Measurements from ENCODE around the gene EFCAB13. TPM values are rescaled to one million over a fixed set of nuclear protein-coding genes. Genes with fewer than 3 reads are reported as not detected.

EFCAB13 gene
- total and polyA plus RNA-seq, 2 donors (not counting 1 experiment from before 2014, with no cell fraction given): 1.3 to 9.2 TPM

DNA sequence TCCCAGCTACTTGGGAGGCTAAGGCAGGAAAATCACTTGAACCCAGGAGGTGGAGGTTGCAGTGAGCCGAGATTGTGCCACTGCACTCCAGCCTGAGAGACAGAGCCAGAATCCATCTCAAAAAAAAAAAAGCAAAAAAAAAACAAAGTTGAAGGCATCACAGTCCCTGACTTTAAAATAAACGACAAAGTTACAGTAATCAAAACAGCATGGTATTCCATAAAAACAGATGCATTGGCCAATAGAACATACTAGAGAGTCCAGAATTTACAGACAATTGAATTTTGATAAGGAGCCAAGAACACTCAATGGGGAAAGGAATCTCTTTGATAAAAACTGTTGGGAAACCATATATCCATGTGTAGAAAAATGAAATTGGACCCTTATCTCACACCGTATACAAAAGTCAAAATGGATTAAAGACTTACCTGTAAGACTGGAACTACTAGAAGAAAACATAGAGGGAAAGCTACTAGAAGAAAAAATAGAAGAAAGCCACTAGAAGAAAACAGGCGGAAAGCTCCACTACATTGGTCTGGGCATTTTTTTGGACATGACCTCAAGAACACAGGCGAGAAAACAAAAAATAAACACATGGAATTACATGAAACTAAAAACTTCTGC, 2.8 kb upstream of the EFCAB13 start:
- Histone ChIP-seq H3K4me3 (replicated peaks in 1 of 4; ENCODE audit: control extremely low read depth in 1 of 4, insufficient read depth in 1 of 4, low read depth in 3 of 4, low read length in 4 of 4) (no peak overlapping the region), H4K20me1 (ENCODE audit: control insufficient read depth, extremely low read depth, insufficient read depth, low read length) (no peaks in the 10 kb centered on the region), H3K27ac (ENCODE audit: insufficient read depth, low read length) (no peak overlapping the region), H3K4me1 (ENCODE audit: control insufficient read depth, extremely low read depth, insufficient read depth, low read length) (peaks cover 7% of the 10 kb centered on the region), H3K4me2 (ENCODE audit: extremely low read depth, insufficient read depth, low read length) (no peak overlapping the region), H3K9me3 (ENCODE audit: control insufficient read depth, insufficient read depth, low read depth, low read length) (no peaks in the 10 kb centered on the region), H3K79me2 (ENCODE audit: control insufficient read depth, insufficient read depth, low read length) (no peaks in the 10 kb centered on the region), H3K27me3 (ENCODE audit: control insufficient read depth, insufficient read depth, low read length) (no peaks in the 10 kb centered on the region), H3K36me3 (ENCODE audit: control insufficient read depth, insufficient read depth, low read length) (no peaks in the 10 kb centered on the region), H2AFZ (ENCODE audit: low read length) (no peak overlapping the region), H3K9ac (ENCODE audit: insufficient read depth, low read length) (no peak overlapping the region)
- TF ChIP-seq EZH2 (IDR thresholded peaks at IDR 0.05; ENCODE audit: low read length, missing control alignments): no peak
- TF ChIP-seq, protein P1, sequence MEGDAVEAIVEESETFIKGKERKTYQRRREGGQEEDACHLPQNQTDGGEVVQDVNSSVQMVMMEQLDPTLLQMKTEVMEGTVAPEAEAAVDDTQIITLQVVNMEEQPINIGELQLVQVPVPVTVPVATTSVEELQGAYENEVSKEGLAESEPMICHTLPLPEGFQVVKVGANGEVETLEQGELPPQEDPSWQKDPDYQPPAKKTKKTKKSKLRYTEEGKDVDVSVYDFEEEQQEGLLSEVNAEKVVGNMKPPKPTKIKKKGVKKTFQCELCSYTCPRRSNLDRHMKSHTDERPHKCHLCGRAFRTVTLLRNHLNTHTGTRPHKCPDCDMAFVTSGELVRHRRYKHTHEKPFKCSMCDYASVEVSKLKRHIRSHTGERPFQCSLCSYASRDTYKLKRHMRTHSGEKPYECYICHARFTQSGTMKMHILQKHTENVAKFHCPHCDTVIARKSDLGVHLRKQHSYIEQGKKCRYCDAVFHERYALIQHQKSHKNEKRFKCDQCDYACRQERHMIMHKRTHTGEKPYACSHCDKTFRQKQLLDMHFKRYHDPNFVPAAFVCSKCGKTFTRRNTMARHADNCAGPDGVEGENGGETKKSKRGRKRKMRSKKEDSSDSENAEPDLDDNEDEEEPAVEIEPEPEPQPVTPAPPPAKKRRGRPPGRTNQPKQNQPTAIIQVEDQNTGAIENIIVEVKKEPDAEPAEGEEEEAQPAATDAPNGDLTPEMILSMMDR (conservative IDR thresholded peaks at IDR 0.05 in 1 of 2, IDR thresholded peaks at IDR 0.05 in 1 of 2; ENCODE audit: low read depth in 1 of 2, low read length in 2 of 2): no peak
- DNase-seq (ENCODE audit: low read depth in 2 of 2): no peak

DNA sequence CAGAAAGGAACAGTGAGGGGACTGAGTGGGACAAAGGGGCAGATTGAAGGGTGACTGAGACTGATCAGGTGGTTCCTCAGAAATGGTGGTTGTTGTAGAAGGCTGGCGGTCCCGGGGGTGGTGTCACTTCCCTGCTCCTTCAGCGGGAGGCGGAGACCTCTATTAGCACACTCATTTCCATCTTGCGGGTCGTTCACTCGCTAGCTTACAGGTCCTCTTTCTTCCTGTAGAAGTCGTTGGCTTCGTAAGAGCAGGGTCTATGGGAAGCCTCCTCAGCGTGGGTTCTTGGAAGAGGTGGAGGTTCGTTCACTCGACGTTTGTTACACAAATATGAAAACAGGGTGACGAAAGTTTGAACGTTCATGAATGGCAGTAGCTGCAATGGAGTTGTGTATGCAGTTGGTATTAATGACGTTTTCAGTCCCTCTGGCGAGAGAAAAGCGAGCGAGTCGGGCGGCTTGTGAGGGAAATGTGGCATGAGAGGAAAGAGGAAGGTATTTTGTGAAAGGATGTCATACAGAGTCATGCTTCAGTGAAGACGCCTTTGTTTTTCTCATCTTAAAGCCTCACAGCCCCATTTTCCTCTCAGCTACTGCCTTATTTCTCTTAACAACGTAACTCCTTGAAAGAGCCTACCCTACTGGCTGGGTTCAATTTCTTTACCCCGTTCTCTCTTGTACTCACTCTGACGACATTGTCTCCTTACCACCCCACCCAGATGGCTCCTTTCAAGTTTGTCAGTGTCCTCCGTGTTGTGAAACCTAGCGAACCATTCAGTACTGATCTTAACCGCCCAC, 667 bp downstream of the EFCAB13 start:
- H3K27me3 ChIP-seq (ENCODE audit: control insufficient read depth, insufficient read depth, low read length): no peaks in the 10 kb centered on the region
- H3K9ac ChIP-seq (ENCODE audit: insufficient read depth, low read length): peak overlapping the region; percentile 68
- TF ChIP-seq, protein P1 (conservative IDR thresholded peaks at IDR 0.05 in 1 of 2, IDR thresholded peaks at IDR 0.05 in 1 of 2; ENCODE audit: low read depth in 1 of 2, low read length in 2 of 2): no peak
- no peak for TF ChIP-seq EZH2 (IDR thresholded peaks at IDR 0.05; ENCODE audit: low read length, missing control alignments)
- H3K79me2 ChIP-seq (ENCODE audit: control insufficient read depth, insufficient read depth, low read length): no peaks in the 10 kb centered on the region
- no peaks in the 10 kb centered on the region for H3K36me3 ChIP-seq (ENCODE audit: control insufficient read depth, insufficient read depth, low read length)
- no peaks in the 10 kb centered on the region for H3K9me3 ChIP-seq (ENCODE audit: control insufficient read depth, insufficient read depth, low read depth, low read length)
- H2AFZ ChIP-seq (ENCODE audit: low read length): peak overlapping the region; percentile 97
- H3K4me3 ChIP-seq (replicated peaks in 1 of 4; ENCODE audit: control extremely low read depth in 1 of 4, insufficient read depth in 1 of 4, low read depth in 3 of 4, low read length in 4 of 4): peak overlapping the region; percentile 66 to 81 (median 72)
- peak overlapping the region; percentile 93 for H3K4me2 ChIP-seq (ENCODE audit: extremely low read depth, insufficient read depth, low read length)
- H4K20me1 ChIP-seq (ENCODE audit: control insufficient read depth, extremely low read depth, insufficient read depth, low read length): no peaks in the 10 kb centered on the region
- DNase-seq (ENCODE audit: low read depth in 2 of 2): peak; percentile 36 to 62
- peak overlapping the region; percentile 82 for H3K27ac ChIP-seq (ENCODE audit: insufficient read depth, low read length)
- no peaks in the 10 kb centered on the region for H3K4me1 ChIP-seq (ENCODE audit: control insufficient read depth, extremely low read depth, insufficient read depth, low read length)

DNA sequence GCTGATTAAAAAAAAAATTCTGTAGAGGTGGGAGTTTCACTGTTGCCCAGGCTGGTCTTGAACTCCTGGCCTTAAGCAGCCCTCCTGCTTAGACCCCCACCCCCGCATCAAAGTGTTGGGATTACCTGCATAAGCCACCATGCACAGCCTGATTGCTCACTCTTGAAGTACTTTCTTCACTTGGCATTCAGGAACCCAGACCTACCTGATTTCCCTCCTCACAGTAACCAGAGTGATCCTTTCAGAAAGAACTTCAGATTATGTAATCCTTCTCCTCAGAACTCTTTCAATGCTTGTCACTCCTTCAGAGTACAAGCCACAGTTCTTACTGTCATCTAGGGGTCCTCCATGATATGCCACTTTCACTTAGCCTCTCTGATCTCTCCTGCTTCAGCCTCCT, 1.4 kb downstream of the EFCAB13 start:
- TF ChIP-seq, protein P1 (conservative IDR thresholded peaks at IDR 0.05 in 1 of 2, IDR thresholded peaks at IDR 0.05 in 1 of 2; ENCODE audit: low read depth in 1 of 2, low read length in 2 of 2): no peak
- no peak for TF ChIP-seq EZH2 (IDR thresholded peaks at IDR 0.05; ENCODE audit: low read length, missing control alignments)
- no peak for DNase-seq (ENCODE audit: low read depth in 2 of 2)
- no peaks in the 10 kb centered on the region for H3K4me1 ChIP-seq (ENCODE audit: control insufficient read depth, extremely low read depth, insufficient read depth, low read length)
- H3K4me3 ChIP-seq (replicated peaks in 1 of 4; ENCODE audit: control extremely low read depth in 1 of 4, insufficient read depth in 1 of 4, low read depth in 3 of 4, low read length in 4 of 4): no peak overlapping the region
- no peak overlapping the region for H3K4me2 ChIP-seq (ENCODE audit: extremely low read depth, insufficient read depth, low read length)
- no peak overlapping the region for H3K27ac ChIP-seq (ENCODE audit: insufficient read depth, low read length)
- no peak overlapping the region for H3K9ac ChIP-seq (ENCODE audit: insufficient read depth, low read length)
- H2AFZ ChIP-seq (ENCODE audit: low read length): no peak overlapping the region
- H3K36me3 ChIP-seq (ENCODE audit: control insufficient read depth, insufficient read depth, low read length): no peaks in the 10 kb centered on the region
- no peaks in the 10 kb centered on the region for H3K27me3 ChIP-seq (ENCODE audit: control insufficient read depth, insufficient read depth, low read length)
- H4K20me1 ChIP-seq (ENCODE audit: control insufficient read depth, extremely low read depth, insufficient read depth, low read length): no peaks in the 10 kb centered on the region
- no peaks in the 10 kb centered on the region for H3K79me2 ChIP-seq (ENCODE audit: control insufficient read depth, insufficient read depth, low read length)
- H3K9me3 ChIP-seq (ENCODE audit: control insufficient read depth, insufficient read depth, low read depth, low read length): no peaks in the 10 kb centered on the region

Measured in fibroblast of lung (primary cell).